GM04503 (cell line): ENCODE measurements around the gene MSH3.
"Not testable (repeated sequence)": the region's sequence is repeated elsewhere in the genome, so short reads cannot be mapped to it uniquely, and the experiment has no call there.

Source experiments
- DNase-seq: peaks from one replicate; pipeline ENCODE4 v3.0.0-alpha.2; 2012; ENCODE audit warnings: low read depth

Gene MSH3

DNA sequence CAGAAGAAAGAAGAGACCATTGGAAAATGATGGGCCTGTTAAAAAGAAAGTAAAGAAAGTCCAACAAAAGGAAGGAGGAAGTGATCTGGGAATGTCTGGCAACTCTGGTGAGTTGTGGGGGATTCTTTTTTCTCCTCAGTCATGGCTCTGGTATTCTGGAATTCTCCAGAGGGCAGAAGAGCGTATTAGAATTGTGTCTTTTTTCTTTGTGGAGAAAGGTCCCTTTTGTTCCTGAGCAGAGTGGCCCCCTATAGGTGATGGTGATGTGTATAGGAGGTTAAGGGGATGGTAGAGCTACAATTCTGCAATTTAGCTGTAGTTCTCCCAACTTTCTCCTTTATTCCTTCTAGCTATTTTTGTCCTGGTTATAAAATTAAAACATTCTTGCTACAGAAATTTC is 2.0 kb downstream of the MSH3 start:
- peak; percentile 5 for DNase-seq

DNA sequence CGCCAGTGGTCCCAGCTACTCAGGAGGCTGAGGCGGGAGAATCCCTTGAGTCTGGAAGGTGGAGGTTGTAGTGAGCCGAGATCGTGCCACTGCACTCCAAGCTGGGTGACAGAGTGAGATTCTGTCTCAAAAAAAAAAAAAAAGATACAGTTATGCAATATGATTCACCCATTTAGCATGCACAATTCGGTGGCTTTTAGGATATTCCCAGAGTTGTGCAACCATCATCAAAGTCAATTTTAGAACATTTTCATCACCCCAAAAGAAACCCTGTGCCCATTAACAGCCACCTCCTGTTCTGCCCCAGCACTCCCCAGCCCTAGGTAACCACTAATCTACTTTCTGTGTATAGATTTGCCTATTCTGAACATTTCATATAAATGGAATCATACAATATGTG is 4.7 kb downstream of the MSH3 start:
- peak; percentile 22 for DNase-seq

GRCh38 chr5:80660661-80661060 is 6.2 kb downstream of the MSH3 start:
- not testable (repeated sequence) for DNase-seq

GRCh38 chr5:80662108-80662507 is 7.7 kb downstream of the MSH3 start:
- DNase-seq = no peak

DNA sequence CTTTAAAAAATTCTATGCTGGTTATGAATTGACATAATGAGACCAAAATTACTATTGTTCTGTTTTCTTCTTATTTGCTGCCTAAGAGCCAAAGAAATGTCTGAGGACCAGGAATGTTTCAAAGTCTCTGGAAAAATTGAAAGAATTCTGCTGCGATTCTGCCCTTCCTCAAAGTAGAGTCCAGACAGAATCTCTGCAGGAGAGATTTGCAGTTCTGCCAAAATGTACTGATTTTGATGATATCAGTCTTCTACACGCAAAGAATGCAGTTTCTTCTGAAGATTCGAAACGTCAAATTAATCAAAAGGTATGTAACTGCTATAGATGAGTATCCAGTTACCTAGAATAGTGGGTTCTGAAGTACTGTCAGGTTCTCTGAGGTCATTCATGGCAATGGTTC is 10.6 kb downstream of the MSH3 start:
- no peak for DNase-seq

DNA sequence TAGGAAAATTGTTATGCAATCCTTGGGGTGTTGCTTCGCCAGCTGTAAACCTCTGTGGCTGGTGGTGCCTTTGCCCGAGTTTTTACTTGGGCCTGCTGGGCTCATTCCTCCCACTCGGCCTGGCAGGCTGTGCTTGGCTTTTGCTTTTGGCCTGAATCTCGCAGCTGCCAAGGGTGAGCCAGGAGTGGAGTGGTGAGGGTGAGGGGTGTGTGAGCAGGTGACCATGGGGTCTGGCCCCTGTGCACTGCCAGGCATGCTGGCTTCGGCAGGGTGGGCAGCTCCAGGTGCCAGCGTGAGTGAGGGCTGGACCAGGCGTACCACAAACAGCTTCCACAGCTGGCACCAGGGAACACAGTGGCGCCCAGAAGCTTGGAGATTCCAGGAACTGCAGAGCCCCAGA is 12.9 kb downstream of the MSH3 start:
- no peak for DNase-seq

- DNase-seq = no peak
Observed at GRCh38 chr5:80668016-80668969, 13.8 kb downstream of the MSH3 start.

- DNase-seq = no peak
Observed at GRCh38 chr5:80672140-80672736, 17.8 kb downstream of the MSH3 start.

GRCh38 chr5:80676706-80677105 is 22.3 kb downstream of the MSH3 start:
- no peak for DNase-seq

- no peak for DNase-seq
Observed at GRCh38 chr5:80686757-80687156, 32.3 kb downstream of the MSH3 start.

- DNase-seq = no peak
Observed at GRCh38 chr5:80688648-80689420, 34.4 kb downstream of the MSH3 start.

GRCh38 chr5:80689627-80690026 is 35.2 kb downstream of the MSH3 start:
- no peak for DNase-seq

DNA sequence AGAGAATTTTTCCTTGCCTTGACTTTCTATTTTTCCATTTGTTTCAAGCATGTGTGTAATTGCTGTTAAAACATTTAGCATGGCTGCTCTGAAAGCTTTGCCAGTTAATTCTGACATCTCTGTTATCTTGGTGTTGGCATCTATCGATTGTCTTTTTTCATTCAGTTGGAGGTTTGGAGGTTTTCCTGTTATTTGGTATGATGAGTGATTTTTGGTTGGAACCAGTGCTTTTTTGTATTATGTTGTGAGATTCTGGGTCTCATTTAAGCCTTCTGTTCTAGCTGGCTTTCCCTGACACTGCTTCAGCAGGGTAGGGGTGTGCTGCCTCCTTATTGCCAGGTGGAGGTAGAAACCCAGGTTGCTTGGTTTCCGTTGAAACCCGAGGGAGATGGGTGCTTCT is 41.2 kb downstream of the MSH3 start:
- no peak for DNase-seq

GRCh38 chr5:80696450-80696849 is 42.0 kb downstream of the MSH3 start:
- DNase-seq = no peak

DNA sequence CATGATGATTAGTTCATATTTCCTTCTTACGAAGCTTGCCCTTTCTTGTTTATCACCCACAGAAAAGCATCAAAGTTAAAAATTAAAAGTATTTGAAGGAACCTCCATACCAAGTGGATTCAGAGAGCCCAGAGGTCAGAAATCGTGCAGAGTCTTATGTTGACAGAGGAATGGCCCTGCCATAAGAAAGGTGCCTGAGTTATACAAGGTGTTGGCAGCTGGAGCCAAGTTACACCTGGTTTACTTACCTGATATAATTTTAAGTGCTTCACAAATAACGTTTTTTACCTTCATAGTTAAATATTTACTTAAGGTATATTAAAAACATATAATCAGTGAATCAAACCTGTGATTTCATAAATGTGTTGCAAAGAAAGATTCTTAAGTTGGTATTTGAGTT is 42.6 kb downstream of the MSH3 start:
- no peak for DNase-seq

DNA sequence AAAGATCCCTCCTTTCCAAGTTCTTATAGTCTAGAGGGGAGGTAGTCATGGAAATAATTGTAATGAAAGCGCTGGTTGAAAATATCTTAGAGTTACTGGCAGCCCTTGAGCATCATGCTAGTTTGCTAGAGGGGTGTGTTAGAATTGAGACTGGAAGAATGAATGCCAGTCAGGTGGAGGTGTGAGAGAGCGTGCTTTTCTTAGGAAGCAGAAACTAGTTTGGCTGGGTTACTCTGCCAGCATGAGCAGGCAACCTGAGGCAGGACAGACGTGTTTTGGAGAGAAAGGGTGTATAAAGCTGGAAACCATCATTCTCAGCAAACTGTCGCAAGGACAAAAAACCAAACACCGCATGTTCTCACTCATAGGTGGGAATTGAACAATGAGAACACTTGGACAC is 43.9 kb downstream of the MSH3 start:
- DNase-seq = no peak

DNA sequence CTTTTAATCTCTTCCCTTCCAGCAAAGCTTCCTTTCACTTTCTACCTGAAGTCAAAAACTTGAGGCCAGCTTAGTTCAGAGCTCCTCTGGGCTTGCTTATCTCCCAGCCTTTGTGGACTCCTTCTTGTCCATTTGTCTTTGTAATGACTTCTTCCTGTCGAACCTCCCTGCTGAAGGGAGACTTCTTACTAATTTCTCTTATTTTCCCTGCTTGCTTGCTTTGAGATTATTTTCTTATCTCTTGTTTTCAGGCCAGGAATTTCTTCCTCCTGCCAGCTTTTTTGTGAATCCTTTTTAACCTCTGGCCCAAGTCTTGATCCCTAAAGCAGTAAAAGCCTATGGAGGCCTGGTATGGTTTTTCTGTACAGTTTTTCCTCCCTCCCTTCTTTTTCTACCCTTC is 47.1 kb downstream of the MSH3 start:
- no peak for DNase-seq

DNA sequence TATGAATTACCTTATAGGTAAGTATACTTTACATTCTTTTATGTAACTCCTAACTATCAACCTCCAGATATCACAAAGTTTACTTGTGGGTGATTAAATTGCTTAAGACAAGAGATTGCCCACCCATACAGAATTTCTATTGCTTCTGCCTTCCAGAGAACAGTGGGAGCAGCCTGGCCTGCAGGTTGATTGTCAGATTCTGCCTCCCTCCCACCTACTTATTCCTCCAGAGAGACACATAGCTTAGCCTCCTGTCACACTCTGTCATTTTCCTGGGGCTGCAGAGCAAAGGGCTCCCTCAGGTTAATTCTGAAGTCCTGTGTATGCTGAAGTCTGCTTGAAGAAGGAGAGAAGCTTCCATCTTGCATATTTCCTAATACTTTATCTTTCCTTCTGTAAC is 48.8 kb downstream of the MSH3 start:
- no peak for DNase-seq

GRCh38 chr5:80703747-80704146 is 49.3 kb downstream of the MSH3 start:
- no peak for DNase-seq

DNA sequence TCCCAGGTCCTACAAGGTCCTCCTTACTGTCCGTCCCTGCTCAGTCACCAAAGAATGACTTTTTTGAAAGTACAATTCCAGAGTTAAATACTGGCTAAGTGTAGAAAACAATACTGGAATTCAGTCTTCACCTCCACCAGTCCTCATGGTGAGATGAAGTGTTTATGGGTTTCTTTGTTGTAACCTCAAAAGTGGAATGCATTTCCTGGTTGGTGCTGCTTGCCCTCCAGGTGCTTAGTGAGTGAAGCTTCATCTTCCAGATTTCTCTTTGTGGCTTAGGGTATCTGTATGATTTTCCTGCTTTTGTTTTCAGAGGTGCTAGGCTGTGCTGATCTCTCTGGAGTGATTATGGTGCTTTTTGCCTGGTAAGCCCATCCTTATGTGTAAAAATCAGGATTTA is 49.8 kb downstream of the MSH3 start:
- DNase-seq = no peak

- DNase-seq = no peak
Observed at GRCh38 chr5:80705216-80705769, 50.8 kb downstream of the MSH3 start.

DNA sequence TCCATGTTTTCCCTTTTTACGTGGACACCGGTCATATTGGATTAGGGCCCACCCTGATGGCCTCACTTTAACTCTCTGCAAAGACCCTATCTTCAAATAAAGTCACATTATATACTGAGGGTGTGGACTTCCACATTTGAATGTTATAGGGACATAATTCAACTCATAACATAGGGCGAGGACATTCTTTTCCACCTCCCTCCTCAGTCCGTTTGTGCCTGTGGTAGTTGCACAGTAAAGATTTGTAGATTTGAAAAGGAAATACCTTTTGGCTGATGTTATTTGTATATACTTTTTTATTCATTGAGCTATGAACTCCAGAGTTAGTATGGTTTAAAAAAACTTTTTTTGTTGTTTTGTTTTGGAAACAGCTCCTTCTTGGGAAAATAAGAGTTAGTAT is 51.3 kb downstream of the MSH3 start:
- no peak for DNase-seq
